Naive B cell (primary cell): ENCODE measurements around the gene RBM25. TPM values are rescaled to one million over a fixed set of nuclear protein-coding genes. Genes with fewer than 3 reads are reported as not detected.
A peak's percentile ranks its signal among the peaks of the same experiment; 100 is the strongest.
"Not testable (repeated sequence)": the region's sequence is repeated elsewhere in the genome, so short reads cannot be mapped to it uniquely, and the experiment has no call there.

ENCODE experiments used
- ATAC-seq, 2 donors: fragments of 150-1000 bp; cut with Tn5 transposase; 2 replicates each; pipeline ENCODE4 v1.10.0; 2021; ENCODE audit warnings: low read depth in 2 of 2, mild to moderate bottlenecking in 2 of 2, moderate library complexity in 2 of 2
- DNase-seq: peaks from one replicate; pipeline ENCODE4 v3.0.0; 2022
- H3K27ac Mint-ChIP-seq, 6 donors: one replicate each; pipeline ENCODE4 v1.8.0; 2020 to 2022; ENCODE audit warnings: mild to moderate bottlenecking in 6 of 6, mixed read lengths in 6 of 6, moderate library complexity in 5 of 6, inconsistent platforms in 2 of 6
- H3K27me3 Mint-ChIP-seq, 3 donors: one replicate each; pipeline ENCODE4 v1.8.0; 2021 to 2022; ENCODE audit warnings: mixed read lengths in 3 of 3, mild to moderate bottlenecking in 1 of 3
- H3K36me3 Mint-ChIP-seq, 2 donors: one replicate each; pipeline ENCODE4 v1.8.0; 2020 to 2022; ENCODE audit warnings: mixed read lengths in 2 of 2, inconsistent platforms in 1 of 2, mild to moderate bottlenecking in 1 of 2
- H3K4me1 Mint-ChIP-seq, 3 donors: one replicate each; pipeline ENCODE4 v1.8.0; 2020 to 2022; ENCODE audit warnings: mixed read lengths in 3 of 3, inconsistent platforms in 1 of 3, mild to moderate bottlenecking in 1 of 3, moderate library complexity in 1 of 3
- H3K4me3 Mint-ChIP-seq, 8 donors: one replicate each; pipeline ENCODE4 v1.8.0; 2020 to 2022; ENCODE audit warnings: mild to moderate bottlenecking in 8 of 8, mixed read lengths in 8 of 8, moderate library complexity in 8 of 8, inconsistent platforms in 2 of 8
- H3K9me3 Mint-ChIP-seq, 7 donors: one replicate each; pipeline ENCODE4 v1.8.0; 2020 to 2022; ENCODE audit warnings: mixed read lengths in 7 of 7, mild to moderate bottlenecking in 5 of 7, inconsistent platforms in 2 of 7, moderate library complexity in 1 of 7
- polyA plus RNA-seq, 6 donors: library from polyadenylated mRNA; unstranded; fragments of 300-500 nt; fragmentation: Illumina TruSeq; gene quantifications; one replicate each; pipeline ENCODE4 v1.2.3, GENCODE V29; 2021; ENCODE audit warnings: low read depth in 6 of 6

Gene RBM25
- polyA plus RNA-seq: 10 to 100 TPM; 20.6 to 76.8 (median 48.5) TPM

- ATAC-seq (peak; percentile 90 to 93), DNase-seq (peak; percentile 97)
- Mint-ChIP-seq H3K4me1 (peaks cover 14 to 47% (median 24%) of the 10 kb centered on the region in 3 donors), H3K9me3 (no peaks in the 10 kb centered on the region), H3K36me3 (peaks cover 0 to under 1% of the 10 kb centered on the region in 2 donors), H3K27ac (no peak within 1 kb of the TSS), H3K4me3 (peak within 1 kb of the TSS in 1 of 8 donors; percentile 2), H3K27me3 (no peaks in the 10 kb centered on the region)
These were observed at the start of gene RBM25 for GRCh38 chr14:73058224-73058921. Gene RBM25 (plus strand): TSS chr14:73058534. CDS start chr14:73071642, 13,108 bp downstream.

DNA sequence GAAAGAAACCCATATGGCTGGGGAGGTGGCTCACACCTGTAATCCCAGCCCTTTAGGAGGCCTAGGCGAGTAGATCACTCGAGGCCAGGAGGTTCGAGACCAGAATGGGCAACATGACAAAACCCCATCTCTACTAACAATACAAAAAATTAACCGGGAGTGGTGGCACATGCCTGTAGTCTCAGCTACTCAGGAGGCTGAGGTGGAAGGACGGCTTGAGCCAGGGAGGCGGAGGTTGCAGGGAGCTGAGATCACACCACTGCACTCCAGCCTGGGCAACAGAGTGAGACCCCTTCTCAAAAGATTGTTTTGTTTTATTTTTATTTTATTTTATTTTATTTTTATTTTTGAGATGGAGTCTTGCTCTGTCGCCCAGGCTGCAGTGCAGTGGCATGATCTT, 47.1 kb upstream of the RBM25 start:
- H3K27ac Mint-ChIP-seq, ATAC-seq, DNase-seq, H3K4me3 Mint-ChIP-seq, H3K27me3 Mint-ChIP-seq, H3K9me3 Mint-ChIP-seq: not testable (repeated sequence)
- H3K36me3 Mint-ChIP-seq: peaks cover 0 to 12% of the 10 kb centered on the region in 2 donors
- peaks cover 0 to 15% (median 13%) of the 10 kb centered on the region in 3 donors for H3K4me1 Mint-ChIP-seq

- no peaks in the 10 kb centered on the region for H3K27me3 Mint-ChIP-seq
- H3K9me3 Mint-ChIP-seq: peaks cover 0 to 1% (median 0%) of the 10 kb centered on the region in 7 donors
- H3K4me3 Mint-ChIP-seq: no peak overlapping the region
- ATAC-seq (no peak), DNase-seq (no peak)
- peaks cover 11 to 34% (median 29%) of the 10 kb centered on the region in 3 donors for H3K4me1 Mint-ChIP-seq
- H3K27ac Mint-ChIP-seq: peak overlapping the region in 1 of 6 donors; percentile 76
- H3K36me3 Mint-ChIP-seq: peaks cover 0 to 18% of the 10 kb centered on the region in 2 donors
These were observed 44.2 kb upstream of the RBM25 start for GRCh38 chr14:73014105-73014504.

GRCh38 chr14:73015552-73015951, 42.8 kb upstream of the RBM25 start:
- not testable (repeated sequence) for H3K9me3 Mint-ChIP-seq, DNase-seq, ATAC-seq, H3K27me3 Mint-ChIP-seq
- peak overlapping the region in 1 of 8 donors; percentile 53 for H3K4me3 Mint-ChIP-seq
- peak overlapping the region in 2 of 6 donors; percentile 54 to 66 for H3K27ac Mint-ChIP-seq
- H3K4me1 Mint-ChIP-seq: peaks cover 11 to 34% (median 29%) of the 10 kb centered on the region in 3 donors
- H3K36me3 Mint-ChIP-seq: peaks cover 0 to 18% of the 10 kb centered on the region in 2 donors

- not testable (repeated sequence) for H3K27me3 Mint-ChIP-seq, H3K9me3 Mint-ChIP-seq, H3K4me3 Mint-ChIP-seq, DNase-seq, ATAC-seq
- peaks cover 11 to 34% (median 29%) of the 10 kb centered on the region in 3 donors for H3K4me1 Mint-ChIP-seq
- H3K36me3 Mint-ChIP-seq: peaks cover 0 to 18% of the 10 kb centered on the region in 2 donors
- H3K27ac Mint-ChIP-seq: peak overlapping the region in 1 of 6 donors; percentile 66
These were observed 42.3 kb upstream of the RBM25 start for GRCh38 chr14:73016011-73016410.

- ATAC-seq (no peak), DNase-seq (no peak)
- Mint-ChIP-seq H3K36me3 (peaks cover 13 to 17% of the 10 kb centered on the region in 2 donors), H3K27me3 (no peaks in the 10 kb centered on the region), H3K9me3 (no peaks in the 10 kb centered on the region), H3K4me1 (peaks cover 35 to 60% (median 54%) of the 10 kb centered on the region in 3 donors), H3K27ac (peak overlapping the region in 1 of 6 donors; percentile 40), H3K4me3 (no peak overlapping the region)
These were observed 36.3 kb upstream of the RBM25 start for GRCh38 chr14:73022051-73022450.

DNA sequence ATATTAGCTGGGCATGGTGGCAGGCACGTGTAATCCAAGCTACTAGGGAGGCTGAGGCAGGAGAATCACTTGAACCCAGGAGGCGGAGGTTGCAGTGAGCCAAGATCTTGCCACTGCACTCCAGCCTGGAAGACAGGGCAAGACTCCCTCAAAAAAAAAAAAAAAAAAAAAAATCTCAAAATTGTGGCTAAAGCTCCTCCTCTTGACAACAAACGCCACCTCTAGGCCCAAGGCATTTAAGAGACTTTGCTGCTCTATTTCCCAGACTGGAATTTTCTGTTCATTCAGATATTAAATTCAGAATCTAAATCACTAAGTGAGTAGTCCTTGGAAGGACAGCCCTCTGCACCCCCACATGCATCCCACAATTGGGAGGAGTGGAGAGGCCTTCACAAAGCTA, 32.8 kb upstream of the RBM25 start:
- Mint-ChIP-seq H3K9me3 (no peaks in the 10 kb centered on the region), H3K4me3 (peak overlapping the region in 6 of 8 donors; percentile 85 to 99 (median 93)), H3K27me3 (no peaks in the 10 kb centered on the region), H3K36me3 (peaks cover 8 to 17% of the 10 kb centered on the region in 2 donors), H3K27ac (peak overlapping the region in 3 of 6 donors; percentile 42 to 89 (median 80)), H3K4me1 (peaks cover 31 to 51% (median 46%) of the 10 kb centered on the region in 3 donors)
- ATAC-seq (no peak), DNase-seq (no peak)

DNA sequence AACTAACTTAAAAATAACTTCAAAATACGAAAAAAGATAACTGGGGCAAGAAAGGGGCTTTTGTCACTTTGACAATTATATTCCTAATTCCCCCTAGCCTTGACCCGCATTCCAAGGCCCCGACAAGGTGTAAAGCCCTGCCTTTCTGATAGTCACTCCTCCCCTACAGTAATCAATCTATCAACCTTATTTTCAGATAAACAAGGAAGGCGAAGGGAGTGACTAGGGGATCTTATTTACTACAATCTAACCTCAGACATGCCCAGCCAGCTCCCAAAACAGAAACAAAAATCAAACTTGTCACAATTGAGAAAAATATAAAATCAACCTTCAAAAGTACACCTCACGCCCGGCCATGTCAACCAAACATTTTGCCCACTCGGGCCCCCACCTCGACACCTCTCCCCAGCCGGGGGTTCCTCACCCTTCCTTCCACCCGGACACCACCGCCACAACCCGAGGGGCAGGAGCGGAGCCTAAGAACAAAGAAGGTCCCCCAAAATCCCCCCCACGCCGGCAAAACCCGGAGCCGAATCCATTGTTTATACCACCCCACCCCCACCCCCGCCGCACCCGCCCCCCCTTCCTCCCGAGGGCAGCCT, 32.0 kb upstream of the RBM25 start:
- peak overlapping the region; percentile 85 to 99 (median 96) for H3K4me3 Mint-ChIP-seq
- H3K4me1 Mint-ChIP-seq: peaks cover 31 to 51% (median 46%) of the 10 kb centered on the region in 3 donors
- no peak for DNase-seq
- H3K9me3 Mint-ChIP-seq: no peaks in the 10 kb centered on the region
- H3K36me3 Mint-ChIP-seq: peaks cover 8 to 17% of the 10 kb centered on the region in 2 donors
- peak overlapping the region; percentile 63 to 95 (median 77) for H3K27ac Mint-ChIP-seq
- ATAC-seq: no peak
- H3K27me3 Mint-ChIP-seq: no peaks in the 10 kb centered on the region

- peak within 1 kb of the TSS; percentile 75 to 97 (median 91) for H3K27ac Mint-ChIP-seq
- H3K9me3 Mint-ChIP-seq: no peaks in the 10 kb centered on the region
These were observed 31.3 kb upstream of the RBM25 start, which contains the start of gene ZFYVE1 for GRCh38 chr14:73026845-73027542. Gene ZFYVE1 (minus strand): TSS chr14:73027106. CDS start chr14:73024508, 2,598 bp downstream.

GRCh38 chr14:73027546-73027945, 30.8 kb upstream of the RBM25 start:
- DNase-seq (no peak), ATAC-seq (no peak)
- no peaks in the 10 kb centered on the region for H3K9me3 Mint-ChIP-seq
- H3K36me3 Mint-ChIP-seq: peaks cover 0 to 14% of the 10 kb centered on the region in 2 donors
- H3K27ac Mint-ChIP-seq: peak overlapping the region in 5 of 6 donors; percentile 27 to 93 (median 85)
- H3K4me1 Mint-ChIP-seq: peaks cover 28 to 40% (median 35%) of the 10 kb centered on the region in 3 donors
- peak overlapping the region; percentile 85 to 99 (median 98) for H3K4me3 Mint-ChIP-seq
- H3K27me3 Mint-ChIP-seq: no peaks in the 10 kb centered on the region

More at GRCh38 chr14:73026845-73027542, 31.3 kb upstream of the RBM25 start, which contains the start of gene ZFYVE1:
- peaks cover 31 to 44% (median 41%) of the 10 kb centered on the region in 3 donors for H3K4me1 Mint-ChIP-seq
- DNase-seq: peak; percentile 86
- peak; percentile 97 for ATAC-seq
- no peaks in the 10 kb centered on the region for H3K27me3 Mint-ChIP-seq
- peaks cover 2 to 17% of the 10 kb centered on the region in 2 donors for H3K36me3 Mint-ChIP-seq
- peak within 1 kb of the TSS; percentile 85 to 99 (median 98) for H3K4me3 Mint-ChIP-seq

DNA sequence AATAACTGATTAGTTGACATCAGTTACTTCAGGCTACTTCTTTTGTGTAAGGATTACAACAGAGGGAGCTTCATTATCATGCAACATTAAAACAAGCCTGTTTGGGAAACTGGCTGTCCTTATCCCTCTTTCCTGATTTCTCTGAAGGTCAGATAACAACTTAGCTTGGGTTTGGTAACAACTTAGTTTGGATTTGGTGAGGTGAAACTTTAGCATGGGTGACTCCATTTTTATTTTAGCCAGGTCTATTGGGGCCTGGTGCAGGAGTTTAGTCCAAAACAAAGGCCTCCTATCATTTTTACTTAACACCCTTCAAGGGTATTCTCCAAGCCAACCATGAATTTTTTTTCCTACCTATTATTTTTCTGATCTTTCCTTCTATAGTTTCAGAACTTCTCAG, 30.4 kb upstream of the RBM25 start:
- Mint-ChIP-seq H3K4me3 (peak overlapping the region in 6 of 8 donors; percentile 35 to 99 (median 94)), H3K27ac (no peak overlapping the region)

GRCh38 chr14:73036706-73037450, 21.5 kb upstream of the RBM25 start:
- not testable (repeated sequence) for H3K27me3 Mint-ChIP-seq, H3K9me3 Mint-ChIP-seq, ATAC-seq

More for the DNA sequence above, 30.4 kb upstream of the RBM25 start:
- no peaks in the 10 kb centered on the region for H3K9me3 Mint-ChIP-seq
- H3K27me3 Mint-ChIP-seq: no peaks in the 10 kb centered on the region
- ATAC-seq (no peak), DNase-seq (no peak)
- H3K4me1 Mint-ChIP-seq: peaks cover 25 to 35% (median 31%) of the 10 kb centered on the region in 3 donors
- H3K36me3 Mint-ChIP-seq: peaks cover 0 to 10% of the 10 kb centered on the region in 2 donors

More at GRCh38 chr14:73036706-73037450, 21.5 kb upstream of the RBM25 start:
- H3K4me1 Mint-ChIP-seq, DNase-seq, H3K4me3 Mint-ChIP-seq, H3K36me3 Mint-ChIP-seq, H3K27ac Mint-ChIP-seq: not testable (repeated sequence)
